Activated CD4-positive, alpha-beta T cell treated with anti-CD3 and anti-CD28 coated beads, Interleukin-2, amount 10 ng/mL, durations not matched to agents 24 days and 14 days (primary cell): ENCODE measurements around the gene NEUROD2. TPM values are rescaled to one million over a fixed set of nuclear protein-coding genes. Genes with fewer than 3 reads are reported as not detected.

ENCODE experiments used
- DNase-seq: peaks from one replicate; pipeline ENCODE4 v3.0.0; 2022
- H3K27ac Mint-ChIP-seq: one replicate; pipeline ENCODE4 v1.8.0; 2022; ENCODE audit warnings: mild to moderate bottlenecking, mixed read lengths
- H3K27me3 Mint-ChIP-seq: one replicate; pipeline ENCODE4 v1.8.0; 2022; ENCODE audit warnings: mixed read lengths
- H3K36me3 Mint-ChIP-seq: one replicate; pipeline ENCODE4 v1.8.0; 2022; ENCODE audit warnings: low read depth, mild to moderate bottlenecking, mixed read lengths
- H3K4me1 Mint-ChIP-seq: one replicate; pipeline ENCODE4 v1.8.0; 2021; ENCODE audit warnings: mixed read lengths
- H3K4me3 Mint-ChIP-seq: one replicate; pipeline ENCODE4 v1.8.0; 2022; ENCODE audit warnings: mild to moderate bottlenecking, moderate library complexity, mixed read lengths
- H3K9me3 Mint-ChIP-seq: one replicate; pipeline ENCODE4 v1.8.0; 2021; ENCODE audit warnings: mixed read lengths
- intact Hi-C: fragments of 100-400 bp; cut with micrococcal nuclease; formaldehyde crosslinking; loops from one replicate; pipeline ENCODE4 v1.15.1; 2023
- total RNA-seq: library from RNA; stranded (reverse); gene quantifications from 2 replicates; pipeline ENCODE4 v1.2.3, GENCODE V29; 2022

The NEUROD2 gene
- total RNA-seq, 1 donor from 2014 or later, result not detected

- Mint-ChIP-seq H3K4me3 (no peak overlapping the region), H3K36me3 (no peaks in the 10 kb centered on the region), H3K27ac (no peak overlapping the region), H3K4me1 (no peaks in the 10 kb centered on the region), H3K9me3 (no peaks in the 10 kb centered on the region), H3K27me3 (peaks cover 7% of the 10 kb centered on the region)
- intact Hi-C loops, result no loop called here
- DNase-seq, result no peak
Measured at GRCh38 chr17:39580082-39580468, 27.6 kb downstream of the NEUROD2 start.

GRCh38 chr17:39579318-39580081, 28.2 kb downstream of the NEUROD2 start:
- DNase-seq, result no peak
- Mint-ChIP-seq H3K4me1 (no peaks in the 10 kb centered on the region), H3K4me3 (no peak overlapping the region), H3K36me3 (no peaks in the 10 kb centered on the region), H3K27ac (no peak overlapping the region), H3K27me3 (peaks cover 9% of the 10 kb centered on the region), H3K9me3 (no peaks in the 10 kb centered on the region)
- intact Hi-C loops, result no loop called here

GRCh38 chr17:39578272-39578671, 29.4 kb downstream of the NEUROD2 start:
- no peak for DNase-seq
- H3K27me3 Mint-ChIP-seq, result peaks cover 9% of the 10 kb centered on the region
- intact Hi-C loops, result no loop called here
- H3K27ac Mint-ChIP-seq, result no peak overlapping the region
- H3K9me3 Mint-ChIP-seq, result no peaks in the 10 kb centered on the region
- H3K4me1 Mint-ChIP-seq, result peaks cover 3% of the 10 kb centered on the region
- peaks cover 1% of the 10 kb centered on the region for H3K36me3 Mint-ChIP-seq
- H3K4me3 Mint-ChIP-seq, result no peak overlapping the region

GRCh38 chr17:39576187-39576586, 31.5 kb downstream of the NEUROD2 start:
- no peak overlapping the region for H3K4me3 Mint-ChIP-seq

GRCh38 chr17:39573447-39574298, 34.0 kb downstream of the NEUROD2 start:
- intact Hi-C loops, result no loop called here
- DNase-seq, result peak; percentile 82
- Mint-ChIP-seq H3K9me3 (peaks cover 8% of the 10 kb centered on the region), H3K27me3 (peaks cover 9% of the 10 kb centered on the region), H3K4me1 (peaks cover 3% of the 10 kb centered on the region), H3K4me3 (peak overlapping the region; percentile 75), H3K36me3 (peaks cover 34% of the 10 kb centered on the region), H3K27ac (peak overlapping the region; percentile 55)

More at GRCh38 chr17:39576187-39576586, 31.5 kb downstream of the NEUROD2 start:
- Mint-ChIP-seq H3K9me3 (peaks cover 5% of the 10 kb centered on the region), H3K27ac (no peak overlapping the region), H3K4me1 (peaks cover 3% of the 10 kb centered on the region), H3K36me3 (peaks cover 13% of the 10 kb centered on the region), H3K27me3 (peaks cover 9% of the 10 kb centered on the region)
- intact Hi-C loops, result no loop called here
- no peak for DNase-seq

- Mint-ChIP-seq H3K9me3 (peaks cover 8% of the 10 kb centered on the region), H3K4me1 (peaks cover 3% of the 10 kb centered on the region), H3K4me3 (no peak overlapping the region), H3K27me3 (peaks cover 9% of the 10 kb centered on the region), H3K36me3 (peaks cover 45% of the 10 kb centered on the region), H3K27ac (no peak overlapping the region)
- DNase-seq, result no peak
- intact Hi-C loops, result no loop called here
Measured at GRCh38 chr17:39572121-39572520, 35.6 kb downstream of the NEUROD2 start.

- peaks cover 61% of the 10 kb centered on the region for H3K36me3 Mint-ChIP-seq
- H3K9me3 Mint-ChIP-seq, result peaks cover 8% of the 10 kb centered on the region
- DNase-seq, result no peak
- H3K4me1 Mint-ChIP-seq, result peaks cover 3% of the 10 kb centered on the region
- peaks cover 3% of the 10 kb centered on the region for H3K27me3 Mint-ChIP-seq
- no peak overlapping the region for H3K27ac Mint-ChIP-seq
- intact Hi-C loops, result no loop called here
- no peak overlapping the region for H3K4me3 Mint-ChIP-seq
Measured at GRCh38 chr17:39569126-39569525, 38.6 kb downstream of the NEUROD2 start.

GRCh38 chr17:39568702-39569101, 39.0 kb downstream of the NEUROD2 start:
- Mint-ChIP-seq H3K36me3 (peaks cover 62% of the 10 kb centered on the region), H3K4me3 (no peak overlapping the region), H3K4me1 (no peaks in the 10 kb centered on the region), H3K27ac (no peak overlapping the region), H3K9me3 (peaks cover 8% of the 10 kb centered on the region), H3K27me3 (no peaks in the 10 kb centered on the region)
- no peak for DNase-seq
- intact Hi-C loops, result no loop called here

GRCh38 chr17:39566094-39566850, 41.4 kb downstream of the NEUROD2 start:
- Mint-ChIP-seq H3K27ac (no peak overlapping the region), H3K36me3 (peaks cover 54% of the 10 kb centered on the region), H3K27me3 (no peaks in the 10 kb centered on the region), H3K9me3 (peaks cover 4% of the 10 kb centered on the region), H3K4me1 (no peaks in the 10 kb centered on the region), H3K4me3 (no peak overlapping the region)
- intact Hi-C loops, result no loop called here
- DNase-seq, result no peak

- H3K9me3 Mint-ChIP-seq, result no peaks in the 10 kb centered on the region
- H3K4me3 Mint-ChIP-seq, result no peak overlapping the region
Measured at GRCh38 chr17:39564211-39564848, 43.4 kb downstream of the NEUROD2 start.

GRCh38 chr17:39563476-39563875, 44.2 kb downstream of the NEUROD2 start:
- Mint-ChIP-seq H3K4me3 (no peak overlapping the region), H3K9me3 (no peaks in the 10 kb centered on the region), H3K4me1 (no peaks in the 10 kb centered on the region), H3K27ac (no peak overlapping the region), H3K36me3 (peaks cover 39% of the 10 kb centered on the region), H3K27me3 (no peaks in the 10 kb centered on the region)
- DNase-seq, result no peak
- intact Hi-C loops, result no loop called here

More at GRCh38 chr17:39564211-39564848, 43.4 kb downstream of the NEUROD2 start:
- H3K36me3 Mint-ChIP-seq, result peaks cover 43% of the 10 kb centered on the region
- H3K4me1 Mint-ChIP-seq, result no peaks in the 10 kb centered on the region
- DNase-seq, result no peak
- intact Hi-C loops, result no loop called here
- H3K27ac Mint-ChIP-seq, result no peak overlapping the region
- no peaks in the 10 kb centered on the region for H3K27me3 Mint-ChIP-seq

- DNase-seq, result no peak
- Mint-ChIP-seq H3K36me3 (peaks cover 35% of the 10 kb centered on the region), H3K4me1 (no peaks in the 10 kb centered on the region), H3K27me3 (no peaks in the 10 kb centered on the region), H3K27ac (no peak overlapping the region), H3K9me3 (no peaks in the 10 kb centered on the region), H3K4me3 (no peak overlapping the region)
- intact Hi-C loops, result no loop called here
Measured at GRCh38 chr17:39562976-39563375, 44.7 kb downstream of the NEUROD2 start.

GRCh38 chr17:39562395-39562794, 45.3 kb downstream of the NEUROD2 start:
- peaks cover 33% of the 10 kb centered on the region for H3K36me3 Mint-ChIP-seq
- intact Hi-C loops, result no loop called here
- no peak for DNase-seq

More at GRCh38 chr17:39562395-39562794, 45.3 kb downstream of the NEUROD2 start:
- Mint-ChIP-seq H3K4me3 (no peak overlapping the region), H3K27me3 (no peaks in the 10 kb centered on the region), H3K27ac (no peak overlapping the region), H3K9me3 (no peaks in the 10 kb centered on the region), H3K4me1 (no peaks in the 10 kb centered on the region)
